SKM-1 (cell line): ENCODE data around the gene EIF4G3.
"Not testable (repeated sequence)": the region's sequence is repeated elsewhere in the genome, so short reads cannot be mapped to it uniquely, and the experiment has no call there.

ENCODE experiments used
- DNase-seq: peaks from one replicate; lab custom pipeline; 2025; ENCODE audit not compliant: unreplicated experiment; lab: John Stamatoyannopoulos, UW

EIF4G3 gene

GRCh38 chr1:21176586-21177555, at the start of gene EIF4G3:
EIF4G3 (minus strand) TSS chr1:21176897; CDS start chr1:21002742, 174,155 bp downstream.
- peak; percentile 90 for DNase-seq

- no peak for DNase-seq
Observed at GRCh38 chr1:21225065-21225464, 48.4 kb upstream of the EIF4G3 start.

DNA sequence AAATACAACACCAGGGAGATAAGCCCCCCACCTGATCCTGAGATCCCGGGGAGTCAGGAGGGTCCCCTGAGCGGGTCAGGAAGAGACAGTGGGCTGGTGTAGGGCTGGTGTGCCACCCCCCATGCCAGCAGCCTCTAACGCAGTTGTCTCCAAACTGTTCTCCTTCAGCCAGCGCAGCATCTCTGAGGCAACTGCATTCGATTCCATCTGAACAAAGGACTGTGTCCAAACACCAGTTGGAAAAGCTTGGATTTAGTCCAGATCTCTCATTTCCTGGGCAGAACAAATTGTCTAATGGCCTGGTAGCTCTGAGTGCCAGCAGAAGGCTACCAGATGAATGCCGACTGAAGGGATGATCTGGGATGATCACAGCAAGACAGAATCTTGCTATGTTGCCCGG, 44.1 kb upstream of the EIF4G3 start:
- DNase-seq: no peak

DNA sequence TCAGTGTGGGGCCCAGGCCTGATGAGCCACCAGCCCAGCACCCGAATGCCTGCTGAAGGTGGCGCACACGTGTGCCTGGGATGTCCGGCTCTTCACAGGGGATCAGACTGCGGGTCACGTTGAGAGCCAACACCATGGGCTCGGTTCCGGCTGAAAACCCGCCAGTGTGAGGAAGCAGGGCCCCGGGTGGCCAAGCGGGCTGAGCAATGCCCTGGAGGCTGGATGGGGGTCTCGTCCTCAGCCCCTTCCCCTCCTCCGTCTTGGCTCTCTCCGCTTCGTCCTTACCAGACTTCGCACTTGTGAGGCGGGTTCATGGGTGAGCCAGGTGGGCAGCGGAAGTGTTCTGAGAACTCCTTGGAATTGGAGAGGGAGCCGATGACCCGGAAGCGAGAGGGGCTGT, 43.0 kb upstream of the EIF4G3 start:
- no peak for DNase-seq

DNA sequence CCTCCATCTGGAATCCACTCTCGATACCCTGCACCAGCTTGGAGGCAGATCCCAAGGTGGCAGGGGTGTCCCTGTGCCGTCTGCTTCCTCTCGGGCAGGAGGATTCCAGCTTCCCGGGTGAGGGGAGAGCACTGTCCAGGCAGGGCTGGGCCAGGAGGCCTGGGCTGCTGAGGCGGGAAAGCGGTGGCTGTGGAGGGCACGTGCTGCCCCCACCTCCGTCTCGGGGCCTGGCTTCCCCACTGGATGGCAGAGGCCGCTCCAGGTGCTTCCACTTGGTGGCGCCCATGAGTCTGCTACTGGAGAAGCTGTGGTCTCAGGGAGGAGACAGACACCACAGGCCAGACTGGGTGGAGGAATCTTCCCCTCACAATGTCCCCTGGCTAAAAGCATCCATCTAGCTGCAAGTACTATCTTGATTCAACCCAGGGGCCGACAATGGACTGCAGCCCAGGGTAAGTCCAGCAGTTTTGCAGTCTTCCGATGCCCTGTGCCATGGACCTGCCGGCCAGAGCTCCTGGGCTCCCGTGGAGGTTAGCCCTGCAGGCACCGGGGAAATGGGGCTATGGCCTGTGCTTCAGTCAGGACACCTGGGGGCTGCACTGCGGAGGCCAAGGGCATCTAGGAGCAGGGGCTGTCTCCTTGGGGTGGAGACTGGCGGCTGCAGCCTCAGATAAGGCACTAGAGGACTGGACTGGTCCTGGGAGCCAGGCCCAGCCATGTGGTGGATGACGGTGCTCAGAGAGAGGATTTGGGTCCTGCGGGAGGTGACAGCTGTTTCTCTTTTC, 41.3 kb upstream of the EIF4G3 start:
- DNase-seq: no peak

- DNase-seq: peak; percentile 14
Observed at GRCh38 chr1:21216835-21217811, 40.4 kb upstream of the EIF4G3 start.

DNA sequence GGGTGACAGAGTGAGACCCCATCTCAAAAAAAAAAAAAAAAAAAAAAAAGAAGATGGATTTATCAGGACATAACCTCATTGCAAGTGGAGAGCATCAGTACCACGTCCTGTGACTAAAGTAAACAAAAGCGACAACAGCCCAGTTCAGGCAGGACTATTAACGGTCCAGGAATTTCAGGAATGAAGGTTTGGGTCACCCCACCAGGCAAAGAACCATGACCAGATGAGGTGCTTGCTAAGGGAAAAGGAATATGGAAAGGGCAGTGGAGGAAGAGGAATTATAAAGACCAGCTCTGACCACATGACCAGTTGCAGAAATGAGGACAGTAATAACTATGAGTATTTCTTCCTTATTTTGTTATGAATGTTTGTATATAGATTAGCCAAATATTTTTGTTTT, 35.4 kb upstream of the EIF4G3 start:
- no peak for DNase-seq

- DNase-seq: not testable (repeated sequence)
Observed at GRCh38 chr1:21208137-21208700, 31.5 kb upstream of the EIF4G3 start.

DNA sequence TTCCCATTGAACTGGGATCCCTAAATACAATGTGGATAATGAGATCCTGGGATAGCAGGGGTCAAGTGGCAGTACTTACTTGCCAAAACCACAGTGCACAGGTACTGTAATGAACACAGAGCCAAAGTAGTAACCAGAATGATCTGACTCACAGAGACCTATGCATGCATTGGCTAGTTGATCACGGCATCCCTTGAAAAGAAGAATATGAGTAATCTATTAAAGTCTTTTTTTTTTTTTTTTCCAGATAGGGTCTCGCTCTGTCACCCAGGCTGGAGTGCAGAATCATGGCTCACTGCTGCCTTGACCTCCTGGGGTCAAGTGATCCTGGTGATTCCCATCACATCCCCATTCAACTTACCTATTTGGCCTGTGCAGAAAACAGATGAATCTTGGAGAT, 29.4 kb upstream of the EIF4G3 start:
- DNase-seq: no peak

- DNase-seq: no peak
Observed at GRCh38 chr1:21205416-21205815, 28.7 kb upstream of the EIF4G3 start.

- no peak for DNase-seq
Observed at GRCh38 chr1:21201650-21202049, 25.0 kb upstream of the EIF4G3 start.

GRCh38 chr1:21201238-21201637, 24.5 kb upstream of the EIF4G3 start:
- not testable (repeated sequence) for DNase-seq

DNA sequence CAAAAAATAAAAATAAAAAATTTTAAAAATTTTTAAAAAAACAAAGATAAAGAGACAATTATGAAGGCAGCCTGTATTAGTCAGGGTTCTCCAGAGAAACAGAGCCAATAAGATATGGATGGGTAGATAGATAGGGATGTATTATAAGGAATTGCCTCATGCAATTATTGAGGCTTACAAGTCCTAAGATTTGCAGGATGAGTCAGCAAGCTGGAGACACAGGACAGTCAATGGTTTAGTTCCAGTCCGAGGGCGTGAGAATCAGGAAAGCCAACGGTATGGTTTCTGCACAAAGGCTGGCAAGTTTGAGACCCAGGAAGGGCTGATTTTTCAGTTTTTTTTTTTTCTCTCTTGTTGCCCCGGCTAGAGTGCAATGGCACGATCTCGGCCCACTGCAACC, 24.1 kb upstream of the EIF4G3 start:
- no peak for DNase-seq

DNA sequence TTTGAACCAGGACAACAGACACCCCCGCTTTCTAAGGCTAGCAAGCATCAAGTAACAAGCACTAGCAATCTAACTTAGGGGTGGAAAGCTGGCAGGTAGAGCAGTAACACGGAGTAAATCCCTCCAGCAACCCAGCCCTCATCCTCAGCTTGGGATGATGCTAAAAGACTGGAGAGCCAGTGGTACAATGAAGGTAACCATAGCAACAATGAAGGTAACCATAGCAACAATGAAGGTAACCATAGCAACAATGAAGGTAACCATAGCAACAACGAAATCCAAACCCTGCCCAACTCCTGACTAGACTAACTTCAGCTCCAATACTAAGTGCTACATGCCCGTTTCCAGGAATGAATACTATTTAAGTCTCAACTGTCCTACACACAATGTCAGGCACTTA, 22.2 kb upstream of the EIF4G3 start:
- DNase-seq: no peak

DNA sequence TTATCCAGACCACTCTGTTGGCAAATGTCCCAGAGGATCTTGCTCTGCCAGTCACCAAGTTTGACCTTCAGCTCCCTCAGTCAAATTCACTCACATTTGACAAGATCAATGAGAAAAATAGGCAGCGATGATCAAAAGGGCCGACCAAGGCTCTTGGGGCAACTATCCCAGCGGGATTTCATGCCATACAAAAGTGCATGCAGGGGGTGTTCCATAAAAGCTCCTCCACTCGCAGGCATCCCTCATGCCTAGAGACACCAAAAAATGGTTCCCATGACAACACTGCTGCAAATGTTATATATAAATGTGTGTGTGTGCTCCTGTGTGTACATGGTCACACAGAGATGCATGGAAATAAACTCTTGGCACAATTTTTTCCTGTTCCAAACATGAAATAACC, 16.2 kb upstream of the EIF4G3 start:
- DNase-seq: no peak

GRCh38 chr1:21192284-21192683, 15.6 kb upstream of the EIF4G3 start:
- DNase-seq: no peak

DNA sequence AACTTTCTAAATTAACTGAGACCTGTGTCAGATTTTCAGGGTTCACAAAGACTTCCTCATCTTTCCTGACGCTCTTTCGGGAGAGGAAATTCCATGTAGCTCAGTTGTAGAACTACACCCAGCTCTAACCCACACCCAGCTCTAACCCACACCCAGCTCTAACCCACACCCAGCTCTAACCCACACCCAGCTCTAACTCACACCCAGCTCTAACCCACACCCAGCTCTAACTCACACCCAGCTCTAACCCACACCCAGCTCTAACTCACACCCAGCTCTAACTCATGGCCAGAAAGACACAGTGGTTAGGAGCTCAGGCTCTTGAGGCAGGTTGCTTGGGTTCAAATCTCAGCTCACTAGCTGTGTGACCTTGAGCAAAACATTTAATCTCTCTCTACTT, 14.1 kb upstream of the EIF4G3 start:
- not testable (repeated sequence) for DNase-seq

DNA sequence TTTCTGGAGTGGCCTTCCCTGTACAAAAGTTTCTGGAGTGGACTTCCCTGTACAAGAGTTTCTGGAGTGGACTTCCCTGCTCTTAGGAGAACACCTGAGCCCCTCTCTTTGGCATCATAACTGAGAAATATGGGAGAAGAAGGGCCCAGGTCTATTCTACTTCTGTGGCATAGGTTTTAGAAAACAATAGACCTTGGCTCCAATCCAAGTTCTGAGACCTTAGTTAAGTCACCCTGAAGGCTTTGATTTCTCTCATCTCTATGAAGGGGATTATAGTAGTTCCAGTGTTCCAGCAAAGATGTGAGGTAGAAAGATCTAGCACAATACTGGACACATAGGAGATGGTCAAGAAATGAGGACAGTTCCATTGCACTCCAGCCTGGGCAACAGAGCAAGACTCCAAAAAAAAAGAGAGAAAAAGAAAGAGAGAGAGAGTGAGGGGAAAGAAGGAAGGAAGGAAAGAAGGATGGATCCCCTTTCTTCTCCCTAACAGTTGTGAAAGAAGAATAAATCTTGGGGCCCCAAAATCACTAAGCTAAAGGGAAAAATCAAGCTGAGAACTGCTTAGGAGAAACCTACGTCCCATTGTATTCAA, 13.3 kb upstream of the EIF4G3 start:
- no peak for DNase-seq

DNA sequence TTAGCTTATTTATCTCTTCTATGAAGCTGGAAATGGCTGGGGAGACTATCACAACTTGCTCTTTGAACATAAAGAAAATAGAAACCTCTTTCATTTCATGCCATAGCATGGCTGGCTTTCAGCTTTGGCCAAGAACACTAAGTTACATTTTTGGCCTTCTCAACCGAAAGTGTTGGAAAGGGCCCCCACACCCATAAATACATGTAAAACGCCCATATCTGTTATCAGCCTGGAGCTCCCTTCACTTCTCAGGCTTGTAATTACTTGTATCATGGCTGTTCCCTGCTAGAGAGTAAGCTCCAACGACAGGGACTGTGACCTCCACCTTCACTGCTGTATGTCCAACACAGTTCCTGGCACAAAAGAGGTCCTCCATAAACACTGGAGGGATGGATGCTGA, 12.7 kb upstream of the EIF4G3 start:
- DNase-seq: no peak

GRCh38 chr1:21188235-21188634, 11.5 kb upstream of the EIF4G3 start:
- DNase-seq: no peak
